Neural cell (in vitro differentiated cells): ENCODE results near the gene ZNF688. TPM values are rescaled to one million over a fixed set of nuclear protein-coding genes. Genes with fewer than 3 reads are reported as not detected.

Source experiments
- H2AFZ ChIP-seq: fragments of 200-600, 300-800 bp; sonication (generic), shearing (Covaris generic); 2 replicates; pipeline ENCODE4 v1.6.0; 2014; ENCODE audit warnings: low read depth, mild to moderate bottlenecking, antibody characterized with exemption, low read length, moderate library complexity
- H3F3A ChIP-seq: fragments of 200-600 bp; shearing (Covaris generic); 2 replicates; pipeline ENCODE4 v1.6.1; 2016; ENCODE audit warnings: mild to moderate bottlenecking, moderate library complexity, mixed read lengths, antibody characterized with exemption, low read length; ENCODE audit not compliant: insufficient read depth, poor library complexity, severe bottlenecking
- H3K27ac ChIP-seq: fragments of 200-600, 300-800 bp; sonication (generic), shearing (Covaris generic); 2 replicates; pipeline ENCODE4 v1.5.1; 2014; ENCODE audit warnings: mild to moderate bottlenecking, low read length, moderate library complexity
- H3K27me3 ChIP-seq: fragments of 300-800, 200-600 bp; sonication (generic), shearing (Covaris generic); 2 replicates; pipeline ENCODE4 v1.6.0; 2014; ENCODE audit warnings: mild to moderate bottlenecking, low read depth, low read length, moderate library complexity; ENCODE audit not compliant: insufficient read depth
- H3K36me3 ChIP-seq: fragments of 300-800, 200-600 bp; sonication (generic), shearing (Covaris generic); 2 replicates; pipeline ENCODE4 v1.5.1; 2014; ENCODE audit warnings: mild to moderate bottlenecking, antibody characterized with exemption, low read length, moderate library complexity; ENCODE audit not compliant: insufficient read depth
- H3K4me2 ChIP-seq: fragments of 300-800, 200-600 bp; sonication (generic), shearing (Covaris generic); 2 replicates; pipeline ENCODE4 v1.6.0; 2014; ENCODE audit warnings: mild to moderate bottlenecking, low read length
- H3K4me3 ChIP-seq: fragments of 300-800, 200-600 bp; sonication (generic), shearing (Covaris generic); 2 replicates; pipeline ENCODE4 v1.5.1; 2014; ENCODE audit warnings: mild to moderate bottlenecking, low read length, moderate library complexity
- H3K79me2 ChIP-seq: fragments of 200-600 bp; shearing (Covaris generic); replicated peaks from 2 replicates; pipeline ENCODE4 v1.6.0; 2014; ENCODE audit warnings: mild to moderate bottlenecking, low read length, moderate library complexity; ENCODE audit not compliant: insufficient read depth
- H3K9ac ChIP-seq: fragments of 300-800, 200-600 bp; sonication (generic), shearing (Covaris generic); 2 replicates; pipeline ENCODE4 v1.6.1; 2016; ENCODE audit warnings: mild to moderate bottlenecking, low read length, mixed read lengths
- H3K9me2 ChIP-seq: fragments of 200-600 bp; shearing (Covaris generic); 2 replicates; pipeline ENCODE4 v1.6.1; 2016; ENCODE audit warnings: mild to moderate bottlenecking, low read length, mixed read lengths; ENCODE audit not compliant: insufficient read depth
- H3K9me3 ChIP-seq: fragments of 200-600, 300-800 bp; sonication (generic), shearing (Covaris generic); 2 replicates; pipeline ENCODE4 v1.6.1; 2016; ENCODE audit warnings: mild to moderate bottlenecking, mixed run types, low read length, moderate library complexity, mixed read lengths
- H4K20me1 ChIP-seq: fragments of 200-600 bp; shearing (Covaris generic); 2 replicates; pipeline ENCODE4 v1.6.1; 2016; ENCODE audit warnings: mild to moderate bottlenecking, mixed run types; ENCODE audit not compliant: insufficient read depth
- CTCF ChIP-seq: fragments of 450-650 bp; IDR thresholded peaks from 2 replicates; pipeline ENCODE4 v1.5.1; 2014; ENCODE audit warnings: antibody characterized with exemption, mild to moderate bottlenecking, moderate library complexity; ENCODE audit not compliant: poor library complexity, severe bottlenecking
- EP300 ChIP-seq: fragments of 450-650 bp; conservative IDR thresholded peaks from 2 replicates; pipeline ENCODE4 v1.6.1; 2014; ENCODE audit warnings: antibody characterized with exemption, mild to moderate bottlenecking, moderate library complexity; ENCODE audit not compliant: poor library complexity, severe bottlenecking
- EZH2 ChIP-seq: fragments of 200-600, 300-800 bp; shearing (Covaris generic), sonication (generic); IDR thresholded peaks from 2 replicates; pipeline ENCODE4 v1.6.1; 2014; ENCODE audit warnings: antibody characterized with exemption, low read length, borderline replicate concordance, mild to moderate bottlenecking; ENCODE audit not compliant: insufficient read depth, poor library complexity, severe bottlenecking
- MXI1 ChIP-seq: fragments of 450-650 bp; conservative IDR thresholded peaks from 2 replicates; pipeline ENCODE4 v1.6.1; 2014; ENCODE audit warnings: antibody characterized with exemption, mild to moderate bottlenecking; ENCODE audit not compliant: poor library complexity, severe bottlenecking
- POLR2AphosphoS5 ChIP-seq: IDR thresholded peaks from 2 replicates; pipeline ENCODE4 v1.6.1; 2012
- RAD21 ChIP-seq: fragments of 450-650 bp; conservative IDR thresholded peaks from 2 replicates; pipeline ENCODE4 v1.6.1; 2014; ENCODE audit warnings: antibody characterized with exemption, mild to moderate bottlenecking, moderate library complexity
- REST ChIP-seq: IDR thresholded peaks from 2 replicates; pipeline ENCODE4 v1.6.1; 2012; ENCODE audit warnings: borderline replicate concordance
- SMC3 ChIP-seq: fragments of 450-650 bp; conservative IDR thresholded peaks from 2 replicates; pipeline ENCODE4 v1.6.1; 2014; ENCODE audit warnings: antibody characterized with exemption, mild to moderate bottlenecking, moderate library complexity; ENCODE audit not compliant: poor library complexity
- TAF1 ChIP-seq: IDR thresholded peaks from 2 replicates; pipeline ENCODE4 v1.6.1; 2012; ENCODE audit warnings: low read depth
- polyA plus RNA-seq: library from polyadenylated mRNA; depleted of rRNA; stranded (reverse); fragments of >200 nt; gene quantifications from 2 replicates; pipeline ENCODE4 v1.2.3, GENCODE V29; 2014

The ZNF688 gene
- polyA plus RNA-seq, 1 donor from 2014 or later: 28.4 TPM

- H3K9me3 ChIP-seq: no peaks in the 10 kb centered on the region
- H3F3A ChIP-seq: no peaks in the 10 kb centered on the region
- no peak overlapping the region for H3K9ac ChIP-seq
- H3K4me3 ChIP-seq: no peak overlapping the region
- no peak overlapping the region for H3K4me2 ChIP-seq
- no peaks in the 10 kb centered on the region for H3K27me3 ChIP-seq
- TF ChIP-seq SMC3 (no peak), RAD21 (no peak), EP300 (no peak), MXI1 (no peak), REST (no peak), TAF1 (no peak), EZH2 (no peak), CTCF (no peak), POLR2AphosphoS5 (no peak)
- no peak overlapping the region for H2AFZ ChIP-seq
- H3K9me2 ChIP-seq: no peaks in the 10 kb centered on the region
- no peaks in the 10 kb centered on the region for H4K20me1 ChIP-seq
- H3K27ac ChIP-seq: no peak overlapping the region
- peaks cover 10% of the 10 kb centered on the region for H3K79me2 ChIP-seq
- no peaks in the 10 kb centered on the region for H3K36me3 ChIP-seq
These were observed 34.5 kb upstream of the ZNF688 start for GRCh38 chr16:30606004-30606403.

- Histone ChIP-seq H3K9me2 (no peaks in the 10 kb centered on the region), H3K27ac (no peak overlapping the region), H3K4me3 (no peak overlapping the region), H3K79me2 (peaks cover 10% of the 10 kb centered on the region), H2AFZ (no peak overlapping the region), H3K9me3 (no peaks in the 10 kb centered on the region), H3K9ac (no peak overlapping the region), H3F3A (no peaks in the 10 kb centered on the region), H4K20me1 (no peaks in the 10 kb centered on the region), H3K27me3 (no peaks in the 10 kb centered on the region), H3K36me3 (no peaks in the 10 kb centered on the region), H3K4me2 (no peak overlapping the region)
- TF ChIP-seq MXI1 (no peak), CTCF (no peak), TAF1 (no peak), EZH2 (no peak), POLR2AphosphoS5 (no peak), SMC3 (no peak), EP300 (no peak), REST (no peak), RAD21 (no peak)
These were observed 33.6 kb upstream of the ZNF688 start for GRCh38 chr16:30605158-30605557.
